OCI-LY3 (cell line): ENCODE results near the gene ESPN.

ENCODE experiments used
- CTCF ChIP-seq: fragments of 200-600, 300-600 bp; sonication (generic); IDR thresholded peaks from 2 replicates; pipeline ENCODE4 v1.5.1; 2014; ENCODE audit warnings: antibody characterized with exemption, low read length, low read depth
- EZH2phosphoT487 ChIP-seq: fragments of 200-600 bp; shearing (Covaris generic); IDR thresholded peaks from 2 replicates; pipeline ENCODE4 v1.6.1; 2018; ENCODE audit warnings: antibody characterized with exemption, mixed run types, low read depth

DNA sequence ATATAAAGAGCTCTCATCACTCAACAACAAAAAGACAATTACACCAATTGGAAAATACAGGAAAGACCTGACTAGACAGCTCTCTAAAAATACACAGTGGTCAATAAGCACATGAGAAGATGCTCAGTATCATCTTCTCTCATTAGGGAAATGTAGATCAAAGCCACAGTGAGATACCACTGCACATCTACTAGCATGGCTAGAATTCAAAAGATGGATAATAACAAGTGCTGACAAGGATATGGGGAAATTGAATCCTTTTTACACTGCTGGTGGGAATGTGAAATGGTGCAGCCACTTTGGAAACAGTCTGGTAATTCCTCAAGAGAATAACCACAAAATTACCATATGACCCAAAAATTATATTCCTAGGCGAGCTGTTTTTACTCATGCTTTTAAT, 40.4 kb upstream of the ESPN start:
- no peak for TF ChIP-seq CTCF
- TF ChIP-seq EZH2phosphoT487 = no peak
